IPS DF 19.7 (cell line): Measurements from ENCODE around the gene ACADSB.

Experiments used
- DNase-seq: peaks from one replicate; pipeline ENCODE4 v3.0.0-alpha.2; 2013; ENCODE audit warnings: low read depth, low spot score

The ACADSB gene

GRCh38 chr10:123042708-123043408 is 34.1 kb downstream of the ACADSB start:
- no peak for DNase-seq

- peak; percentile 77 for DNase-seq
These were observed 34.7 kb downstream of the ACADSB start for GRCh38 chr10:123043409-123043925.

GRCh38 chr10:123044391-123044790 is 35.6 kb downstream of the ACADSB start:
- DNase-seq: no peak

- DNase-seq: no peak
These were observed 37.3 kb downstream of the ACADSB start for GRCh38 chr10:123045961-123046731.

GRCh38 chr10:123057968-123058367 is 49.2 kb downstream of the ACADSB start:
- DNase-seq: no peak

GRCh38 chr10:123061865-123062264 is 53.1 kb downstream of the ACADSB start:
- no peak for DNase-seq

- DNase-seq: no peak
These were observed 53.9 kb downstream of the ACADSB start for GRCh38 chr10:123062726-123063125.

- DNase-seq: no peak
These were observed 59.5 kb downstream of the ACADSB start for GRCh38 chr10:123068087-123068853.

- DNase-seq: no peak
These were observed 60.6 kb downstream of the ACADSB start for GRCh38 chr10:123069246-123069986.

GRCh38 chr10:123073187-123073586 is 64.4 kb downstream of the ACADSB start:
- no peak for DNase-seq

- DNase-seq: no peak
These were observed 65.4 kb downstream of the ACADSB start for GRCh38 chr10:123074215-123074614.

- no peak for DNase-seq
These were observed 73.1 kb downstream of the ACADSB start for GRCh38 chr10:123081896-123082295.

GRCh38 chr10:123083811-123084210 is 75.0 kb downstream of the ACADSB start:
- no peak for DNase-seq

GRCh38 chr10:123086281-123086680 is 77.5 kb downstream of the ACADSB start:
- no peak for DNase-seq

GRCh38 chr10:123087348-123087747 is 78.5 kb downstream of the ACADSB start:
- no peak for DNase-seq

GRCh38 chr10:123087786-123088185 is 79.0 kb downstream of the ACADSB start:
- DNase-seq: no peak

GRCh38 chr10:123092635-123093414 is 84.0 kb downstream of the ACADSB start:
- no peak for DNase-seq

GRCh38 chr10:123093489-123093888 is 84.7 kb downstream of the ACADSB start:
- no peak for DNase-seq

GRCh38 chr10:123096452-123096851 is 87.6 kb downstream of the ACADSB start:
- DNase-seq: no peak

GRCh38 chr10:123097039-123097438 is 88.2 kb downstream of the ACADSB start:
- no peak for DNase-seq
